Transverse colon (tissue), 4 donors: ENCODE measurements around the gene FAM89A. TPM values are rescaled to one million over a fixed set of nuclear protein-coding genes. Genes with fewer than 3 reads are reported as not detected.

Source experiments
- DNase-seq: peaks from one replicate; pipeline ENCODE4 v3.0.0-alpha.2; 2019
- H3K27ac ChIP-seq, 4 donors: fragments of 200-600 bp; sonication (generic); 2 replicates each; pipeline ENCODE4 v1.5.1; 2016 to 2018; ENCODE audit warnings: inconsistent platforms in 4 of 4
- H3K27me3 ChIP-seq: fragments of 200-600 bp; sonication (generic); 2 replicates; pipeline ENCODE4 v1.5.1; 2017; ENCODE audit warnings: inconsistent platforms
- H3K36me3 ChIP-seq, 4 donors: fragments of 200-600 bp; sonication (generic); 2 replicates each; pipeline ENCODE4 v1.5.1; 2017 to 2019; ENCODE audit warnings: inconsistent platforms in 4 of 4
- H3K4me1 ChIP-seq, 4 donors: fragments of 200-600 bp; sonication (generic); 2 replicates each; pipeline ENCODE4 v1.5.1; 2017 to 2020; ENCODE audit warnings: inconsistent platforms in 4 of 4
- H3K4me3 ChIP-seq, 4 donors: fragments of 200-600 bp; sonication (generic); 1 replicate in 1 of 4; 2 replicates in 3 of 4; pipeline versions ENCODE4 v1.5.1 to v1.6.1; 2017 to 2019; ENCODE audit warnings: inconsistent platforms in 4 of 4
- H3K9me3 ChIP-seq, 2 donors: fragments of 200-600 bp; sonication (generic); 2 replicates each; pipeline ENCODE4 v1.5.1; 2017 to 2019; ENCODE audit warnings: inconsistent platforms in 2 of 2
- EP300 ChIP-seq: sonication (generic); formaldehyde crosslinking; IDR thresholded peaks from one replicate; pipeline ENCODE4 v1.6.1; 2017; ENCODE audit warnings: antibody characterized with exemption, low read depth
- POLR2A ChIP-seq: fragments of 450-650 bp; IDR thresholded peaks from one replicate; pipeline ENCODE4 v1.6.1; 2016; ENCODE audit warnings: antibody characterized with exemption, mild to moderate bottlenecking, moderate library complexity
- POLR2AphosphoS5 ChIP-seq, 3 donors: sonication (generic); formaldehyde crosslinking; IDR thresholded peaks; one replicate each; pipeline ENCODE4 v1.6.1; 2016; ENCODE audit warnings: antibody characterized with exemption in 3 of 3
- WGBS, 2 donors: methylation state at CpG; one replicate each; pipeline ENCODE4 v1.1.5; 2018; ENCODE audit warnings: low coverage in 1 of 2; 5-methylcytosine and 5-hydroxymethylcytosine counted together
- in situ Hi-C, 4 donors: fragments of 200-750 bp; cut with MboI; loops; one replicate each; pipeline versions ENCODE4 v1.15.0 to v1.15.1; 2017; ENCODE audit warnings: low sequenced_read_pairs in 3 of 4, low pct_ligation_motif_present in 1 of 4, low pct_unique_long_range_greater_than_20kb in 1 of 4
- intact Hi-C: fragments of 100-400 bp; cut with DNase I; formaldehyde crosslinking; loops from one replicate; pipeline ENCODE4 v1.15.1; 2023; ENCODE audit warnings: low total_unique reads
- total RNA-seq, 4 donors: library from RNA; depleted of rRNA; stranded (reverse); fragments of >200 nt; gene quantifications; one replicate each; pipeline ENCODE4 v1.1.0, GENCODE V29; 2016
- TF ChIP-seq, protein P1 (sequence below), 5 experiments: fragments of 200-600 bp in 3 of 5; fragments of 450-650 bp in 2 of 5; sonication (generic) in 3 of 5; IDR thresholded peaks; 1 replicate in 2 of 5; 2 replicates in 3 of 5; pipeline ENCODE4 v1.5.1; 2016 to 2017; ENCODE audit warnings: antibody characterized with exemption in 5 of 5, inconsistent platforms in 3 of 5, mild to moderate bottlenecking in 2 of 5, moderate library complexity in 1 of 5

FAM89A gene
- total RNA-seq, 4 donors from 2014 or later, result 3.3 to 10.7 (median 7.8) TPM

DNA sequence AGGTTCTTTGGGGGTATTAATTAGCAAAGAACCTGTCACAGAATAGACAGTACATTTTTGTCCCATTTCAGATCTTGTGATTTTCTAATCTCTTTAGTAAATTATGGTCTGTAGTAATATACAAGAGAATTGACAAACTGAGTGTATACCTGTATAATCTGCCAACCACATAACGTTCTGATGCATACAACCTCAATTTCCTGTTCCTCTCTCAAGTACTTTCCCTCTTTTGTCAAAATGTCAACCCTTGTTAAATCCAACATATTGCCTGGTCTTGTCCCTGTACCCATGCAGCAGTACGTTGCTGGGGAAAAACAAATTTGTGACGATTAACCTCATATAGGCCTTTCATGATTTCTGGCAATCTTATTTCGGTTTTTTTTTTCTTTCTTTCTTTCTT lies 60.1 kb downstream of the FAM89A start:
- Histone ChIP-seq H3K4me1 (peaks cover 10 to 54% (median 35%) of the 10 kb centered on the region in 4 donors), H3K27ac (peak overlapping the region in 2 of 4 donors; percentile 83 to 93), H3K27me3 (no peaks in the 10 kb centered on the region), H3K9me3 (no peaks in the 10 kb centered on the region), H3K36me3 (peaks cover 0 to 5% (median 2%) of the 10 kb centered on the region in 4 donors), H3K4me3 (peak overlapping the region in 2 of 4 donors; percentile 91)
- TF ChIP-seq POLR2AphosphoS5 (IDR thresholded peaks at IDR 0.05) (no peak), EP300 (no peak), POLR2A (no peak)
- TF ChIP-seq, protein P1, sequence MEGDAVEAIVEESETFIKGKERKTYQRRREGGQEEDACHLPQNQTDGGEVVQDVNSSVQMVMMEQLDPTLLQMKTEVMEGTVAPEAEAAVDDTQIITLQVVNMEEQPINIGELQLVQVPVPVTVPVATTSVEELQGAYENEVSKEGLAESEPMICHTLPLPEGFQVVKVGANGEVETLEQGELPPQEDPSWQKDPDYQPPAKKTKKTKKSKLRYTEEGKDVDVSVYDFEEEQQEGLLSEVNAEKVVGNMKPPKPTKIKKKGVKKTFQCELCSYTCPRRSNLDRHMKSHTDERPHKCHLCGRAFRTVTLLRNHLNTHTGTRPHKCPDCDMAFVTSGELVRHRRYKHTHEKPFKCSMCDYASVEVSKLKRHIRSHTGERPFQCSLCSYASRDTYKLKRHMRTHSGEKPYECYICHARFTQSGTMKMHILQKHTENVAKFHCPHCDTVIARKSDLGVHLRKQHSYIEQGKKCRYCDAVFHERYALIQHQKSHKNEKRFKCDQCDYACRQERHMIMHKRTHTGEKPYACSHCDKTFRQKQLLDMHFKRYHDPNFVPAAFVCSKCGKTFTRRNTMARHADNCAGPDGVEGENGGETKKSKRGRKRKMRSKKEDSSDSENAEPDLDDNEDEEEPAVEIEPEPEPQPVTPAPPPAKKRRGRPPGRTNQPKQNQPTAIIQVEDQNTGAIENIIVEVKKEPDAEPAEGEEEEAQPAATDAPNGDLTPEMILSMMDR (IDR thresholded peaks at IDR 0.05), result no peak
- DNase-seq, result no peak
- intact Hi-C loops (no loop called here), in situ Hi-C loops (no loop called here)
- 17 to 72% methylated on average over 1 to 4 of the region's 4 CpGs for WGBS, 2 donors

DNA sequence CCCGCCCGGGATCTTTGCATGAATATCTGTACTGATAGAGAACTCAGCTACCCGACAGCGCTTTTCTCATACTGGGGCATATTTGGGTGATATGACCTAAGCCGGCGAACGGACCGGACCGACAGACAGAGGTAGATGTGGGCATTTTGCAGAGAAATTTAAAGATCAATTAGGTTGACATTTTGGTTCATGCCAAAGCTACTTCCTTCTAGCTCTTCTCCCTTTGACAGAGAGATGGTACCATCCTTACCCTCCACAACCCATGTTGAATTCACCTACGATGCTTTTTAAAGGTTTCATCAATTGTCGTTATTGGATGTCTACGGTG lies 60.7 kb downstream of the FAM89A start:
- intact Hi-C loops, result no loop called here
- DNase-seq, result no peak
- Histone ChIP-seq H3K9me3 (no peaks in the 10 kb centered on the region), H3K27ac (peak overlapping the region; percentile 83 to 93 (median 89)), H3K4me1 (peaks cover 10 to 51% (median 33%) of the 10 kb centered on the region in 4 donors), H3K36me3 (peaks cover 0 to 5% (median 2%) of the 10 kb centered on the region in 4 donors), H3K4me3 (peak overlapping the region; percentile 44 to 95 (median 91)), H3K27me3 (no peaks in the 10 kb centered on the region)
- in situ Hi-C loops, result no loop called here
- TF ChIP-seq POLR2A, result no peak
- TF ChIP-seq POLR2AphosphoS5 (IDR thresholded peaks at IDR 0.05), result no peak
- no peak for TF ChIP-seq EP300
- TF ChIP-seq, protein P1 (IDR thresholded peaks at IDR 0.05), result no peak
- 6 to 20% methylated on average over 2 to 12 of the region's 12 CpGs for WGBS, 2 donors

DNA sequence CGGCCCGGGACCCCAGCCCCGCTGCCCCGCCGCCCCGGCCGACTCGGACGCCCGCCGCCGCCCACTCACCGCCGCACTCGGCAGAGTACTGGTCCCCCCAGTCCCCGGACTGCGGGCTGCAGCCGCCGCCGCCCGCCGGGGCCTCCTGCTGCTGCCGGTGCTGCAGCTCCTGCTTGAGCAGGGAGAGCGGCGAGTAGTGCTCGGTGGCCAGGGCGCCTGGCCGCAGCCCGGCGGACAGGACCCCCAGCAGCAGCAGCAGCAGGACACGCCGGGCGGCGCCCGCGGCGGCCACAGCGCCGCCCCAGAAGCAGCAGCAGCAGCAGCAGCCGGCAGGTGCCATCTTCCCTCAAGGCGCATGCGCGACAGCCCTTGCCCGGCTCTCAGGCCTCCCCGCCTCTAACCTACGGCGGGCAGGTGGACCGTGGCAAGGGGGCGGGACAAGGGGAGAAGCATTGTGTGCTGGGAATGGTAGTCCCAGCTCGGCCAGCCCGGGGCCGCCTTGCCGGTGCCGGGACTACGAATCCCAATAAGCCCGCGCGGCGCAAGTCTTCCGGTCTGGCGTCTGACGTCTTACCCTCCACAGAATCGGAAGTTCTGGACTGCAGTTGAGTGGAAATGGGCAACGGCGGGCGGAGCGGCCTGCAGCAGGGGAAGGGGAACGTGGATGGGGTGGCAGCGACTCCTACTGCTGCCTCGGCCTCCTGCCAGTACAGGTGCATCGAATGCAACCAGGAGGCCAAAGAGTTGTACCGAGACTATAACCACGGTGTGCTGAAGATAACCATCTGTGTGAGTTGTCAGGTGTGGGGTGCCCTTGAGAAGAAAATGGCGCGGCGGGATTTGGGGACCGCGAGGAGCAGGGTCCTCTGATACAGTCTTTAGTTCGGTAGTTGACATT lies 61.3 kb downstream of the FAM89A start, which contains the start of the genes ARV1 and TTC13:
TSS of gene ARV1 (plus strand) at position 604 of the 898 bp plus-strand sequence. CDS start at position 616, 12 bp downstream.
TSS of gene TTC13 (minus strand) at position 371 of the 898 bp plus-strand sequence. CDS start at position 340, 31 bp downstream.
- H3K27ac ChIP-seq, result peak within 1 kb of the TSS; percentile 83 to 93 (median 89)
- H3K36me3 ChIP-seq, result peaks cover 0 to 5% (median 2%) of the 10 kb centered on the region in 4 donors
- peak within 1 kb of the TSS; percentile 62 to 95 (median 91) for H3K4me3 ChIP-seq
- TF ChIP-seq, protein P1 (IDR thresholded peaks at IDR 0.05), result peak in 4 of 5 experiments; percentile 6 to 52 (median 22)
- TF ChIP-seq POLR2AphosphoS5 (IDR thresholded peaks at IDR 0.05), result peak; percentile 84 to 95 (median 92)
- TF ChIP-seq POLR2A, result peak; percentile 89
- TF ChIP-seq EP300, result no peak
- peak; percentile 99 for DNase-seq
- WGBS, 2 donors, result 0% methylated on average over 41 of the region's 79 CpGs; no CpG with 5 or more reads in 1 of the 2 donors
- intact Hi-C loops, result no loop called here
- no peaks in the 10 kb centered on the region for H3K9me3 ChIP-seq
- H3K27me3 ChIP-seq, result no peaks in the 10 kb centered on the region
- in situ Hi-C loops, result no loop called here
- peaks cover 10 to 45% (median 30%) of the 10 kb centered on the region in 4 donors for H3K4me1 ChIP-seq
